ENCODE measurements around the gene UBE2O. TPM values are rescaled to one million over a fixed set of nuclear protein-coding genes. Genes with fewer than 3 reads are reported as not detected.

The UBE2O gene
- total RNA-seq, 1 experiment from 2014 or later = 52.6 TPM

DNA sequence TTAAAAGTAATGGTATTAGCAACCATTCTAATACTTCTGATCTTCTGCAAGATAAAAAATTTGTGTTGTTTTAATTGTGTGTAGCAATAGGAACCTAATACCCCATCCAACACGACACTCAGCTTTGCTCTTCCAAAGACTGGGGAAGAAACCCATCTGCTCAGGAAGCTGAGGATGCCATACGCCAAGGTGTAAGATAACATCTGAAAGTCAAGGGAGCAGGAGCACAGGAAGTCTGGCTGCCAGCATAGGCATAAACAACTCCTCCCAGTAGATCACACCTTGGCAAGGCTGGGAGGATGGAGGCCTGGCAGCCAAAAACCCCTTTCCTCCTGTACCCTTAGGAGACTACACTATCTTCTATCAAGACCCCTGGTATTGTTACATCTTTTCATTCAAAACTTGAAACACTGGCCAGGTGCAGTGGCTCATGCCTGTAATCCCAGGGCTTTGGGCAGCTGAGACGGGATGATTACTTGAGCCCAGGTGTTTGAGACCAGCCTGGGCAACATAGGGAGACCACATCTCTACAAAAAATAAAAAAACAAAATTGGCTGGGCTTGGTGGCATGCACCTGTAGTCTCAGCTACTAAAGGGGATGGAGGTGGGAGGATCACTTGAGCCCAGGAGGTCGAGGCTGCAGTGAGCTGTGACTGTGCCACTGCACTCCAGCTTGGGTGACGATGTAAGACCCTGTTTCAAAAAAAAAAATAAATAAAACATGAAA is 74.2 kb downstream of the UBE2O start:
- Histone ChIP-seq H3K79me1 (ENCODE audit: insufficient read depth, low read depth, low read length, poor library complexity, severe bottlenecking) (no peaks in the 10 kb centered on the region), H2BK5ac (ENCODE audit: insufficient read length, low read length) (no peak overlapping the region), H3K9me3 (ENCODE audit: control insufficient read depth, low read depth, low read length) (no peaks in the 10 kb centered on the region), H2AFZ (ENCODE audit: low read length) (no peak overlapping the region), H3K56ac (ENCODE audit: insufficient read length, low read depth, low read length) (no peak overlapping the region), H4K20me1 (ENCODE audit: control insufficient read depth, insufficient read depth, insufficient read length) (no peaks in the 10 kb centered on the region), H2AK5ac (ENCODE audit: insufficient read length, low read length) (no peak overlapping the region), H3K4me2 (ENCODE audit: insufficient read depth, insufficient read length, low read length) (no peak overlapping the region), H4K5ac (ENCODE audit: insufficient read length, low read depth, low read length) (no peak overlapping the region), H3K27me3 (ENCODE audit: insufficient read depth, low read length) (peaks cover 3% of the 10 kb centered on the region; the same call in 1 of the 2 replicates), H3T11ph (ENCODE audit: low read length) (no peak overlapping the region), H2BK12ac (ENCODE audit: insufficient read length, low read depth, low read length) (no peak overlapping the region), H3K14ac (ENCODE audit: insufficient read depth, low read length) (no peak overlapping the region), H3K27ac (ENCODE audit: insufficient read length, low read depth, low read length) (no peak overlapping the region), H3K23ac (ENCODE audit: insufficient read length, low read depth, low read length) (no peak overlapping the region), H4K8ac (replicated peaks; ENCODE audit: insufficient read length, low read depth, low read length) (no peak overlapping the region), H2BK20ac (ENCODE audit: low read depth, low read length, poor library complexity, severe bottlenecking) (no peak overlapping the region), H3K18ac (ENCODE audit: insufficient read length, low read depth, low read length) (no peak overlapping the region), H2BK120ac (ENCODE audit: low read depth, low read length, poor library complexity, severe bottlenecking) (no peak overlapping the region), H3K23me2 (ENCODE audit: insufficient read length, low read depth, low read length, poor library complexity, severe bottlenecking) (peaks cover 11% of the 10 kb centered on the region), H2BK15ac (ENCODE audit: low read depth, low read length) (no peak overlapping the region), H3K79me2 (ENCODE audit: insufficient read depth, low read length) (no peaks in the 10 kb centered on the region), H4K91ac (ENCODE audit: insufficient read length, low read depth, low read length) (no peak overlapping the region), H3K4me1 (ENCODE audit: insufficient read depth, low read length) (0 out of 2 replicates have a peak, but pooled peaks cover 2% of the 10 kb centered on the region), H3K4ac (ENCODE audit: low read depth, low read length) (no peak overlapping the region), H3K9ac (ENCODE audit: extremely low read depth, insufficient read length, low read length) (no peak overlapping the region)
- Mint-ChIP-seq H3K27ac (no peak overlapping the region), H3K4me3 (no peak overlapping the region), H3K9me3 (no peaks in the 10 kb centered on the region; a peak in 2 of 5 replicates), H3K27me3 (ENCODE audit: low read depth) (peaks cover 42% of the 10 kb centered on the region), H3K4me1 (peaks cover 12 to 20% of the 10 kb centered on the region in 2 experiments), H3K36me3 (ENCODE audit: insufficient read depth in 1 of 3, low read depth in 3 of 3) (no peaks in the 10 kb centered on the region; a peak in 1 of 7 replicates)
- TF ChIP-seq, protein P1, sequence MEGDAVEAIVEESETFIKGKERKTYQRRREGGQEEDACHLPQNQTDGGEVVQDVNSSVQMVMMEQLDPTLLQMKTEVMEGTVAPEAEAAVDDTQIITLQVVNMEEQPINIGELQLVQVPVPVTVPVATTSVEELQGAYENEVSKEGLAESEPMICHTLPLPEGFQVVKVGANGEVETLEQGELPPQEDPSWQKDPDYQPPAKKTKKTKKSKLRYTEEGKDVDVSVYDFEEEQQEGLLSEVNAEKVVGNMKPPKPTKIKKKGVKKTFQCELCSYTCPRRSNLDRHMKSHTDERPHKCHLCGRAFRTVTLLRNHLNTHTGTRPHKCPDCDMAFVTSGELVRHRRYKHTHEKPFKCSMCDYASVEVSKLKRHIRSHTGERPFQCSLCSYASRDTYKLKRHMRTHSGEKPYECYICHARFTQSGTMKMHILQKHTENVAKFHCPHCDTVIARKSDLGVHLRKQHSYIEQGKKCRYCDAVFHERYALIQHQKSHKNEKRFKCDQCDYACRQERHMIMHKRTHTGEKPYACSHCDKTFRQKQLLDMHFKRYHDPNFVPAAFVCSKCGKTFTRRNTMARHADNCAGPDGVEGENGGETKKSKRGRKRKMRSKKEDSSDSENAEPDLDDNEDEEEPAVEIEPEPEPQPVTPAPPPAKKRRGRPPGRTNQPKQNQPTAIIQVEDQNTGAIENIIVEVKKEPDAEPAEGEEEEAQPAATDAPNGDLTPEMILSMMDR (conservative IDR thresholded peaks at IDR 0.05) = no peak
- no peak for DNase-seq
- no CpG with 5 or more reads among the region's 5 CpGs for WGBS (ENCODE audit: extremely low coverage, insufficient read length, low lambda C conversion rate)
